Loucy (cell line): Measurements from ENCODE around the gene TSC2.

Experiments
- CTCF ChIP-seq: fragments of 200-600 bp; sonication (generic); conservative IDR thresholded peaks from 2 replicates; pipeline ENCODE4 v1.5.1; 2014; ENCODE audit warnings: mild to moderate bottlenecking, antibody characterized with exemption, low read length
- EZH2phosphoT487 ChIP-seq: fragments of 200-600 bp; IDR thresholded peaks from 2 replicates; pipeline ENCODE4 v1.6.1; 2018; ENCODE audit warnings: antibody characterized with exemption, mild to moderate bottlenecking, moderate library complexity, borderline replicate concordance

GRCh38 chr16:2092256-2092620 is 44.5 kb downstream of the TSC2 start:
- no peak for TF ChIP-seq CTCF
- TF ChIP-seq EZH2phosphoT487: no peak
